Osteocyte (in vitro differentiated cells): ENCODE data around the gene CYP26B1. TPM values are rescaled to one million over a fixed set of nuclear protein-coding genes. Genes with fewer than 3 reads are reported as not detected.

ENCODE experiments used
- DNase-seq: peaks from one replicate; pipeline ENCODE4 v3.0.0; 2021; ENCODE audit warnings: mixed read lengths; ENCODE audit not compliant: unreplicated experiment; ENCODE audit errors: extremely low spot score
- H3K27ac Mint-ChIP-seq: one replicate; pipeline ENCODE4 v1.8.0; 2021; ENCODE audit warnings: mild to moderate bottlenecking, mixed read lengths; ENCODE audit not compliant: unreplicated experiment
- H3K27me3 Mint-ChIP-seq: one replicate; pipeline ENCODE4 v1.8.0; 2021; ENCODE audit warnings: mixed read lengths; ENCODE audit not compliant: unreplicated experiment
- H3K36me3 Mint-ChIP-seq: one replicate; pipeline ENCODE4 v1.8.0; 2021; ENCODE audit warnings: mixed read lengths; ENCODE audit not compliant: unreplicated experiment
- H3K4me1 Mint-ChIP-seq: one replicate; pipeline ENCODE4 v1.8.0; 2021; ENCODE audit warnings: mixed read lengths; ENCODE audit not compliant: unreplicated experiment
- H3K4me3 Mint-ChIP-seq: one replicate; pipeline ENCODE4 v1.8.0; 2021; ENCODE audit warnings: mild to moderate bottlenecking, moderate library complexity, mixed read lengths; ENCODE audit not compliant: unreplicated experiment
- H3K9me3 Mint-ChIP-seq: one replicate; pipeline ENCODE4 v1.8.0; 2021; ENCODE audit warnings: mixed read lengths; ENCODE audit not compliant: unreplicated experiment
- total RNA-seq: library from RNA; stranded (reverse); gene quantifications from 2 replicates; pipeline ENCODE4 v1.2.1, GENCODE V29; 2021
- TF ChIP-seq, protein P1 (sequence below): fragments of 200-600 bp; sonication (generic); IDR thresholded peaks from 2 replicates; pipeline ENCODE4 v1.5.0; 2021; ENCODE audit warnings: antibody characterized with exemption, mild to moderate bottlenecking, moderate library complexity

The CYP26B1 gene
- total RNA-seq, 1 donor from 2014 or later = 1.3 TPM

- H3K27ac Mint-ChIP-seq = no peak overlapping the region
Measured at GRCh38 chr2:72135921-72136320, 11.7 kb downstream of the CYP26B1 start.

DNA sequence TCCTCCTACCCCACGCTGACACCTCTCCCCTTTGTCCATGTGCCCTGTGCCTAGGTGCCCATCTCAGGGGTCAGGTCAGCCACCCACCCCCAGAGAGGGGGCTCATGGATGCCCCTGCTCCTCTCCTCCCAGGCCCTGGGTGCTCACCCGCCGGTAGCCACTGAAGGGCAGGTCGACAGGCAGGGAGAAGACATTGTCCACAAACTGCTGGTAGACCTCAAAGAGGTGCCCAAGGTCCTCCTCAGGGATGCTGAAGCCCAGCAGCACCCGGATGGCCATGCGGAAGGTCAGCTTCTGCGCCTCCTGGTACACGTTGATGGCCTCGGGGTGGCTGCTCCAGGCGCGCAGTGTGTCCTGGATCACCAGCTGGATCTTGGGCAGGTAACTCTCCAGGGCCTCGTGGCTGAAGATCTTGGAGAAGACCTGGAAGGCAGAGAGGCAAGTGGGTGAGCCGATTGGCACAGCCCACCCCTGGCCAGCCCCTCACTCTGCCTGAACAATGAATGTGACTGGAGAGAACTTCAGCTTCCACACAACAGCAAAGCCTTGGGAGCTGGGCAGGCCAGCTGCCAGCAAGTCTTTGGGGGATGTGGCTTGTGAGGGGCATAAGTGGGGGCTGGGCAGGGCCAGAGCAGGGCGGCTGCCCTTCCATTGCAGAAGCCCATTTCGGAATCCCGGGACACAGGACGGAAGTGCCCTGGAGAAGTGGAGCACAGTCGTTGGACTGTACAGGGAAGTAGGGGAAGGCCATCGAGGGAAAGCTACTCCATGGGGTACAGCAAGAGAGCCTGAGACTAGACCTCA, 12.5 kb downstream of the CYP26B1 start:
- no peaks in the 10 kb centered on the region for H3K9me3 Mint-ChIP-seq
- H3K36me3 Mint-ChIP-seq = no peaks in the 10 kb centered on the region
- no peak overlapping the region for H3K27ac Mint-ChIP-seq
- H3K4me1 Mint-ChIP-seq = peaks cover 11% of the 10 kb centered on the region
- H3K27me3 Mint-ChIP-seq = no peaks in the 10 kb centered on the region
- DNase-seq = no peak
- TF ChIP-seq, protein P1, sequence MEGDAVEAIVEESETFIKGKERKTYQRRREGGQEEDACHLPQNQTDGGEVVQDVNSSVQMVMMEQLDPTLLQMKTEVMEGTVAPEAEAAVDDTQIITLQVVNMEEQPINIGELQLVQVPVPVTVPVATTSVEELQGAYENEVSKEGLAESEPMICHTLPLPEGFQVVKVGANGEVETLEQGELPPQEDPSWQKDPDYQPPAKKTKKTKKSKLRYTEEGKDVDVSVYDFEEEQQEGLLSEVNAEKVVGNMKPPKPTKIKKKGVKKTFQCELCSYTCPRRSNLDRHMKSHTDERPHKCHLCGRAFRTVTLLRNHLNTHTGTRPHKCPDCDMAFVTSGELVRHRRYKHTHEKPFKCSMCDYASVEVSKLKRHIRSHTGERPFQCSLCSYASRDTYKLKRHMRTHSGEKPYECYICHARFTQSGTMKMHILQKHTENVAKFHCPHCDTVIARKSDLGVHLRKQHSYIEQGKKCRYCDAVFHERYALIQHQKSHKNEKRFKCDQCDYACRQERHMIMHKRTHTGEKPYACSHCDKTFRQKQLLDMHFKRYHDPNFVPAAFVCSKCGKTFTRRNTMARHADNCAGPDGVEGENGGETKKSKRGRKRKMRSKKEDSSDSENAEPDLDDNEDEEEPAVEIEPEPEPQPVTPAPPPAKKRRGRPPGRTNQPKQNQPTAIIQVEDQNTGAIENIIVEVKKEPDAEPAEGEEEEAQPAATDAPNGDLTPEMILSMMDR = no peak
- H3K4me3 Mint-ChIP-seq = no peak overlapping the region

More at GRCh38 chr2:72135921-72136320, 11.7 kb downstream of the CYP26B1 start:
- Mint-ChIP-seq H3K9me3 (no peaks in the 10 kb centered on the region), H3K4me3 (no peak overlapping the region), H3K4me1 (peaks cover 10% of the 10 kb centered on the region), H3K36me3 (no peaks in the 10 kb centered on the region), H3K27me3 (no peaks in the 10 kb centered on the region)
- TF ChIP-seq, protein P1 = no peak
- no peak for DNase-seq

DNA sequence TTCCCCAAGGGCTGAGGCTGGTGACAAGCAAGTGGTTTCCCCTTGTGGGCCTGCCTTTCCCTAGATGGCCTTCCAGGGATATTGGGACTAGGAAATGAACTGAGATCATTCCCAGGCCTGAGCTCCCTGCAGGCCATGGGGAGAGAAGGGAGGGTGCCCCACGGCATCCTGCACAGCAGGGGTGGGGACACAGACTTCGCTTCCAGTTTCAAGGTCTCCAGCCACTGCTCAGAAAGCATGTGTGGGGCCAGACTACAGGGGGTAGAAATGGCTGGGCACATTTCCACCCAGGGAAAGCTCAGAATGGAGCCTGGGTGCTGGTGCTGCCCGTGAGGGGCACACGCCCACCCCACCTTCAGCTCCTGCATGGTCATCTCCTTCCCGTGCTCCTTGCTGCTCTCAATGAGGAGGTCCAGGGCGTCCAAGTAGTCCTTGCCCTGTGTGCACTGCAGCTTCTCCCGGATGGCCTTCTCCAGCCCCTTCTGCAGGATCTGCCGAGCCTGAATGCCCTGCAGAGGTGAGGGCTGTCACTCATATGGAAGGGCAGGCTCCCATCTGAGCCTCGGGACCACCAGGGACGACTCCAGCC, 13.2 kb downstream of the CYP26B1 start:
- TF ChIP-seq, protein P1 = no peak
- no peaks in the 10 kb centered on the region for H3K36me3 Mint-ChIP-seq
- no peaks in the 10 kb centered on the region for H3K27me3 Mint-ChIP-seq
- H3K27ac Mint-ChIP-seq = no peak overlapping the region
- no peak for DNase-seq
- peaks cover 14% of the 10 kb centered on the region for H3K4me1 Mint-ChIP-seq
- H3K9me3 Mint-ChIP-seq = no peaks in the 10 kb centered on the region
- H3K4me3 Mint-ChIP-seq = no peak overlapping the region

GRCh38 chr2:72133721-72134407, 13.8 kb downstream of the CYP26B1 start:
- Mint-ChIP-seq H3K27ac (no peak overlapping the region), H3K9me3 (no peaks in the 10 kb centered on the region), H3K27me3 (no peaks in the 10 kb centered on the region), H3K4me1 (peaks cover 10% of the 10 kb centered on the region), H3K36me3 (no peaks in the 10 kb centered on the region), H3K4me3 (no peak overlapping the region)
- TF ChIP-seq, protein P1 = no peak
- no peak for DNase-seq
